Neural cell (in vitro differentiated cells): Measurements from ENCODE around the gene RABL6.
"Not testable (repeated sequence)": the region's sequence is repeated elsewhere in the genome, so short reads cannot be mapped to it uniquely, and the experiment has no call there.

Source experiments
- CTCF ChIP-seq: fragments of 450-650 bp; IDR thresholded peaks from 2 replicates; pipeline ENCODE4 v1.5.1; 2014; ENCODE audit warnings: antibody characterized with exemption, mild to moderate bottlenecking, moderate library complexity; ENCODE audit not compliant: poor library complexity, severe bottlenecking
- EP300 ChIP-seq: fragments of 450-650 bp; conservative IDR thresholded peaks from 2 replicates; pipeline ENCODE4 v1.6.1; 2014; ENCODE audit warnings: antibody characterized with exemption, mild to moderate bottlenecking, moderate library complexity; ENCODE audit not compliant: poor library complexity, severe bottlenecking
- EZH2 ChIP-seq: fragments of 200-600, 300-800 bp; shearing (Covaris generic), sonication (generic); IDR thresholded peaks from 2 replicates; pipeline ENCODE4 v1.6.1; 2014; ENCODE audit warnings: antibody characterized with exemption, low read length, borderline replicate concordance, mild to moderate bottlenecking; ENCODE audit not compliant: insufficient read depth, poor library complexity, severe bottlenecking

- not testable (repeated sequence) for TF ChIP-seq EP300, CTCF, EZH2
These were observed 18.9 kb upstream of the RABL6 start for GRCh38 chr9:136788644-136789522.
